Mesothelial cell of epicardium (in vitro differentiated cells): ENCODE results near the gene TBC1D19. TPM values are rescaled to one million over a fixed set of nuclear protein-coding genes. Genes with fewer than 3 reads are reported as not detected.

ENCODE experiments used
- DNase-seq, 2 experiments: peaks; one replicate each; pipeline ENCODE4 v3.0.0; 2021; ENCODE audit warnings: low spot score in 2 of 2; ENCODE audit not compliant: unreplicated experiment in 2 of 2
- H3K27ac Mint-ChIP-seq: 2 replicates; pipeline ENCODE4 v1.8.0; 2021; ENCODE audit warnings: mixed read lengths
- H3K27me3 Mint-ChIP-seq: 2 replicates; pipeline ENCODE4 v1.8.0; 2021; ENCODE audit warnings: low read depth, mixed read lengths
- H3K36me3 Mint-ChIP-seq: 2 replicates; pipeline ENCODE4 v1.8.0; 2021; ENCODE audit warnings: mixed read lengths
- H3K4me1 Mint-ChIP-seq: 2 replicates; pipeline ENCODE4 v1.8.0; 2021; ENCODE audit warnings: mixed read lengths
- H3K4me3 Mint-ChIP-seq: 2 replicates; pipeline ENCODE4 v1.8.0; 2021; ENCODE audit warnings: mild to moderate bottlenecking, moderate library complexity, mixed read lengths
- H3K9me3 Mint-ChIP-seq: 2 replicates; pipeline ENCODE4 v1.8.0; 2021; ENCODE audit warnings: mixed read lengths
- total RNA-seq: library from RNA; stranded (reverse); gene quantifications from 3 replicates; pipeline ENCODE4 v1.2.1, GENCODE V29; 2021
- TF ChIP-seq, protein P1 (sequence below): fragments of 200-600 bp; sonication (generic); IDR thresholded peaks from one replicate; pipeline ENCODE4 v1.5.0; 2021; ENCODE audit warnings: antibody characterized with exemption; ENCODE audit not compliant: unreplicated experiment

The TBC1D19 gene
- total RNA-seq, 1 donor from 2014 or later, result 15.7 TPM

DNA sequence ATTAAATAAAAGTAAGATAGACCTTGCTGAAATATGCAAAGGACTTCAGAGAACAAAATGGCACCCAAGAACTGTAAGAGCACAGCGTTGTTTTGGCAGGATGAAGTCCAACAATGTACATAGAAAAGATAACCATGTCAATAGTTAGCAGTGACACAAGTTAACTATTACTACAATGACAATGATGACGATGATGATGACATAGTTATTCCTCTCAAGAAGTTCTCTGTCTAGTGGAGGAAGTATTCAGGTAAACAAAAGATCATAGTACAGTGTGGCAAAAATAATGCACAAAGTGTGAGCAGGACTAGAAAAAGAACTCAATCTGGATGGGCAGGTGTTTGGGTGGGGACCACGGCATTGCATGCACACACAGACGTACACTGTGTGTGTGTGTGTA lies 201.4 kb downstream of the TBC1D19 start:
- TF ChIP-seq, protein P1, sequence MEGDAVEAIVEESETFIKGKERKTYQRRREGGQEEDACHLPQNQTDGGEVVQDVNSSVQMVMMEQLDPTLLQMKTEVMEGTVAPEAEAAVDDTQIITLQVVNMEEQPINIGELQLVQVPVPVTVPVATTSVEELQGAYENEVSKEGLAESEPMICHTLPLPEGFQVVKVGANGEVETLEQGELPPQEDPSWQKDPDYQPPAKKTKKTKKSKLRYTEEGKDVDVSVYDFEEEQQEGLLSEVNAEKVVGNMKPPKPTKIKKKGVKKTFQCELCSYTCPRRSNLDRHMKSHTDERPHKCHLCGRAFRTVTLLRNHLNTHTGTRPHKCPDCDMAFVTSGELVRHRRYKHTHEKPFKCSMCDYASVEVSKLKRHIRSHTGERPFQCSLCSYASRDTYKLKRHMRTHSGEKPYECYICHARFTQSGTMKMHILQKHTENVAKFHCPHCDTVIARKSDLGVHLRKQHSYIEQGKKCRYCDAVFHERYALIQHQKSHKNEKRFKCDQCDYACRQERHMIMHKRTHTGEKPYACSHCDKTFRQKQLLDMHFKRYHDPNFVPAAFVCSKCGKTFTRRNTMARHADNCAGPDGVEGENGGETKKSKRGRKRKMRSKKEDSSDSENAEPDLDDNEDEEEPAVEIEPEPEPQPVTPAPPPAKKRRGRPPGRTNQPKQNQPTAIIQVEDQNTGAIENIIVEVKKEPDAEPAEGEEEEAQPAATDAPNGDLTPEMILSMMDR, result no peak
- Mint-ChIP-seq H3K4me1 (peaks cover 35% of the 10 kb centered on the region), H3K4me3 (no peak overlapping the region), H3K9me3 (peaks cover 9% of the 10 kb centered on the region), H3K27me3 (no peaks in the 10 kb centered on the region), H3K27ac (no peak overlapping the region), H3K36me3 (no peaks in the 10 kb centered on the region)
- no peak for DNase-seq

DNA sequence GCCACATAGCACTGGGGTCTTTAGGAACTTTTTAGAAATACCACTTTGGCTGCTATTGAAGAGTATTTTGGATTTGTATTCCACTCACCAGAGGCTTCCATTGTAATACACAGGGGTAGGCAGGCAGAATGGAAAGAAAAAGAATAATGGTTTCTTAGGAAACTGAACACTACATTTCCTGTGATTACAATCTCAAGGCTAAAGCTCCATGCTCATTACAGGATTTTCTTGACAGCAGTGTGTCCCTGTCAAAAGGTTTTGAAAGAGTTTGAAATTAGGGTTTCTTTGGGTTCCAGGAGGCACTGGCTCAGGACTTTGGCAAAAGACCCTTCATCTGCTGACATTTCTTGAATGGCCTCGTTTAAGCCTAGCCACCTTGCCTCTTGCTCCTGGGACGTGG lies 201.9 kb downstream of the TBC1D19 start:
- DNase-seq, result no peak
- Mint-ChIP-seq H3K36me3 (no peaks in the 10 kb centered on the region), H3K4me1 (peaks cover 34% of the 10 kb centered on the region), H3K9me3 (peaks cover 9% of the 10 kb centered on the region), H3K4me3 (no peak overlapping the region), H3K27me3 (no peaks in the 10 kb centered on the region), H3K27ac (no peak overlapping the region)
- TF ChIP-seq, protein P1, result no peak

DNA sequence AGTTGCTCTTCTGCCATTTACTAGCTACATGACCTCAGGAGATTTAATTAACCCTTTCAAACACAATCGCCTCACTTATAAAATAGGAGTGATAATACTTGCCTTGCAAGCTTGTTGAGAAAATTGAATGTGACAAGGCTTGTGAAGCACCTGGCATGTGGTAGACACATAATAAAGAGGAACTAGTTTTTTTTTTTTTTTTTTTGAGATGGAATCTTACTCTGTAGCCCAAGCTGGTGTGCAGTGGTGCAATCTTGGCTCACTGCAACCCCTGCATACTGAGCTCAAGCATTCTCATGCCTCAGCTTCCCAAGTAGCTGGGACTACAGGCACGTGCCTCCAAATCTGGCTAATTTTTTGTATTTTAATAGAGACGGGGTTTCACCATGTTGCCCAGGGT lies 203.0 kb downstream of the TBC1D19 start:
- TF ChIP-seq, protein P1, result no peak
- Mint-ChIP-seq H3K36me3 (no peaks in the 10 kb centered on the region), H3K4me1 (peaks cover 29% of the 10 kb centered on the region)

DNA sequence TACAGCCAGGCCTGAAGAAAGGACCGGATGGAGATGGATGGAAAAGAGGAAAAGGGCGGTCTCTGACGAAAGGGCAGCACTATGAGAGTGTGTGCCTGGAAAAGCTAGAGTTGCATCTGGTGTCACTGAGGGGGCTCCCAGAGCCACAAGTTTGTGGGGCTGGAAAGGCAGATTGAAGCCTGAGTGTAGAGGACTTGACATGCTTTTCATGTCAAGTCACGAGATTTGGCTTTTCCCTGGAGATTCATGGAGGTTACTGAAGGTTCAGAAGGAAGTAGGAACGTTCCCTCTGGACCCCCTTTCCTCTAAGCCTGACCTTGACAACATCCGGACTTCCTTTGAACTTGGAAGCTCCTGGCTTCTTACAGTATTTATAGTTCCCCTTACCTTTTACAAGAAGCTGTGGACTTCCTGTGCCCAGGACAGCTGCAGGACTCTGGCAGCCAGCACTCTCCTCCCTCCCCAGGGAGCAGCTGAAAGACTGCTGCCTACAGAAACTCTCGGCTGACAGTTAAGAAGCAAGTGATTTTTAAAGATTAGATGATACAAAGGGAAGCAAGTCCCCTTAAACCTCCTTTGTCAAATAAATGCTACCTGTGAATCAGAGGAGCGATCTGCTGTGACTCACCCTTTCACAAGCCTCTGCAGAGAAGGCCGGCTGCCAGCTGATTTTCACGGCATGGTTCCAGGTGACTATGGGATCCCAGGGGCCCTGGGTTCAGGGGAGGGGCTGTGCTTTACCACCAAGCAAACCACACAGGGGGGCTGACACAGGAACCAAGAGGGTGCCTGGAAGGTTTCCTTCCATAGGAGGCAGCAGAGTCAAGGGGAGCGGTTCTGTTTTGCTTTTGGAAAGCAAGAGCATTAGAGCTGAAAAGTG lies 203.8 kb downstream of the TBC1D19 start:
- H3K36me3 Mint-ChIP-seq, result no peaks in the 10 kb centered on the region
- no peaks in the 10 kb centered on the region for H3K27me3 Mint-ChIP-seq
- peaks cover 25% of the 10 kb centered on the region for H3K4me1 Mint-ChIP-seq
- no peak for DNase-seq
- TF ChIP-seq, protein P1, result no peak
- peak overlapping the region; percentile 93 for H3K27ac Mint-ChIP-seq
- peaks cover 9% of the 10 kb centered on the region for H3K9me3 Mint-ChIP-seq
- peak overlapping the region; percentile 32 for H3K4me3 Mint-ChIP-seq

More for the DNA sequence above, 203.0 kb downstream of the TBC1D19 start:
- no peak overlapping the region for H3K27ac Mint-ChIP-seq
- H3K9me3 Mint-ChIP-seq, result peaks cover 9% of the 10 kb centered on the region
- H3K4me3 Mint-ChIP-seq, result no peak overlapping the region
- no peaks in the 10 kb centered on the region for H3K27me3 Mint-ChIP-seq
- no peak for DNase-seq

DNA sequence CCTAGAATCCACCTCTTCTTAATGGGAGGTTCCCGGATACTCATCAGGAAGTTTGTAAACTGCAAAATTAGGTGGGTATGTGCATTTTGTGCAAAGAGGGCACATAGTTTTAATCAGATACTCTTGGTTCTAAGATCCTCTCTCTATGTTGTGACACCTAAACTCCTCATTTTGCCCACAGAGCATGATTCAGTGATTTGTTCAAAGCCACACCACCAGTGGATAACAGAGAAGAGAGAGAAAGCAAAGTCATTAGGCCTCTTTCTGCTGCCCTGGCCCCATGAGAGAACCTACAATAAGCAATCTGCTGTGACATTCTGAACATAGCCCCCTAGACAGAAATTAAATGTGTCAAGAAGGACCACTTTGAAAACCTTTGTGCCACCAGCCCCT lies 204.5 kb downstream of the TBC1D19 start:
- TF ChIP-seq, protein P1, result no peak
- no peaks in the 10 kb centered on the region for H3K27me3 Mint-ChIP-seq
- peaks cover 9% of the 10 kb centered on the region for H3K9me3 Mint-ChIP-seq
- H3K4me1 Mint-ChIP-seq, result peaks cover 18% of the 10 kb centered on the region
- no peaks in the 10 kb centered on the region for H3K36me3 Mint-ChIP-seq
- H3K27ac Mint-ChIP-seq, result peak overlapping the region; percentile 93
- DNase-seq, result no peak
- no peak overlapping the region for H3K4me3 Mint-ChIP-seq
